GM06990 (cell line): Measurements from ENCODE around the gene CHRNA9.

ENCODE experiments used
- DNase-seq: peaks from one replicate; pipeline ENCODE4 v3.0.0-alpha.2; 2011; ENCODE audit not compliant: insufficient read length; ENCODE audit errors: extremely low read depth
- H3K27me3 ChIP-seq: replicated peaks from 2 replicates; pipeline ENCODE4 v1.6.0; 2011; ENCODE audit warnings: low read length; ENCODE audit not compliant: control insufficient read depth, insufficient read depth
- H3K36me3 ChIP-seq: 2 replicates; pipeline ENCODE4 v1.5.1; 2011; ENCODE audit warnings: low read length; ENCODE audit not compliant: control insufficient read depth, insufficient read depth
- H3K4me3 ChIP-seq: replicated peaks from 2 replicates; pipeline ENCODE4 v1.5.1; 2011; ENCODE audit warnings: low read depth, mild to moderate bottlenecking, control low read depth, low read length
- TF ChIP-seq, protein P1 (sequence below): IDR thresholded peaks from 2 replicates; pipeline ENCODE4 v1.5.1; 2011; ENCODE audit warnings: low read length, control low read depth, mild to moderate bottlenecking, inconsistent platforms; ENCODE audit not compliant: insufficient read depth, poor library complexity, severe bottlenecking

The CHRNA9 gene

DNA sequence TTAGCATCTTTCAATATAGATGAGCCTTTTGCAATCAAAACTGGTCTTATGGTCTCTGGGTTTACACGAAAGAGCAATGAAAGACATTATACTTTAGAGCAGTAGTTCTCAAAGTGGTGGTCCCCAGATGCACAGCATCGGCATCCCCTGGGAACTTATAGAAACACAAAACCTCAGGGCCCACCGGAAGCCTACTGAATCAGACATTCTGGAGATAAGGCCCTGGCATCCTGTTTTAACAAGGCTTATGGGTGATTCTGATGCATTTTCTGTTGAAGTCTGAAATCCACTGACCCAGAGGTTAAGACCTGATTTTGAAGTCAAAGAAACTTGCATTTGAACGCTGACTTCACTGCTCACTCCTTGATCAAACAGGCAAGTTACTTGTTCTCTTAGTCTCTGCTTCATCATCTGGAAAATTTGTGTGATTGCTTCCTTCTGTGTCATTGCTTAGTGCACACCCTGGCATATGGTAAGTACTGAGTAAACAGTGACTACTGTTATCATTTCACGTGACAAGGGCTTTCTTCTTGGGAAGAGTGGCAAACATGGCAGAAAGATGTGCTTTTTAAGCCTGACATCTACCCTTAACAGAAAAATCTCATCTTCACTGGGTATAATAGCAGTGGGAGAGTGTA, 14.5 kb downstream of the CHRNA9 start:
- TF ChIP-seq, protein P1, sequence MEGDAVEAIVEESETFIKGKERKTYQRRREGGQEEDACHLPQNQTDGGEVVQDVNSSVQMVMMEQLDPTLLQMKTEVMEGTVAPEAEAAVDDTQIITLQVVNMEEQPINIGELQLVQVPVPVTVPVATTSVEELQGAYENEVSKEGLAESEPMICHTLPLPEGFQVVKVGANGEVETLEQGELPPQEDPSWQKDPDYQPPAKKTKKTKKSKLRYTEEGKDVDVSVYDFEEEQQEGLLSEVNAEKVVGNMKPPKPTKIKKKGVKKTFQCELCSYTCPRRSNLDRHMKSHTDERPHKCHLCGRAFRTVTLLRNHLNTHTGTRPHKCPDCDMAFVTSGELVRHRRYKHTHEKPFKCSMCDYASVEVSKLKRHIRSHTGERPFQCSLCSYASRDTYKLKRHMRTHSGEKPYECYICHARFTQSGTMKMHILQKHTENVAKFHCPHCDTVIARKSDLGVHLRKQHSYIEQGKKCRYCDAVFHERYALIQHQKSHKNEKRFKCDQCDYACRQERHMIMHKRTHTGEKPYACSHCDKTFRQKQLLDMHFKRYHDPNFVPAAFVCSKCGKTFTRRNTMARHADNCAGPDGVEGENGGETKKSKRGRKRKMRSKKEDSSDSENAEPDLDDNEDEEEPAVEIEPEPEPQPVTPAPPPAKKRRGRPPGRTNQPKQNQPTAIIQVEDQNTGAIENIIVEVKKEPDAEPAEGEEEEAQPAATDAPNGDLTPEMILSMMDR: no peak
- Histone ChIP-seq H3K4me3 (no peak overlapping the region), H3K27me3 (no peaks in the 10 kb centered on the region), H3K36me3 (no peaks in the 10 kb centered on the region)
- DNase-seq: no peak

DNA sequence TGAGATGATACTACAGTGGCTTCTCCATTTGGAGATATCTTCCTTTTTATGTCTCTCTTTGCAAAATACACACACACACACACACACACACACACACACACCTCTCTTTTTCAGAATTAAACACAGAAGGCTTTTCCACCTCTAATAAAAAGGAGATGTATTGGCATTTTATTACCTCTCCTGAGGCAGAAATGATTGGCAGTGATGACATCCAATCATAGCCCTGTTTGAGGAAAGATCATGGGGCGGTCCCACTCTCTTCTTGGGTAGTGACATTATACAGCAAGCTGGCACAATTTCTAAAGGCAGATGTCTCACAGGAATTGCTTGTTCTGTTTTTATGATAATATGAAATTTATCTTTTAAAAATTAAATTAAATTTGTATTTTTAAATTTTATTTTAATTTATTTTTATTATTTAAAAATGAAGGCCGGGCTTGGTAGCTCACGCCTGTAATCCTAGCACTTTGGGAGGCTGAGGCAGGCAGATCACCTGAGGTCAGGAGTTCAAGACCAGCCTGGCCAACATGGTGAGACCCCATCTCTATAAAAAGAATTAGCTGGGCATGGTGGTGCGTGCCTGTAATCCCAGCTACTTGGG, 15.6 kb downstream of the CHRNA9 start:
- Histone ChIP-seq H3K4me3 (no peak overlapping the region), H3K27me3 (no peaks in the 10 kb centered on the region), H3K36me3 (no peaks in the 10 kb centered on the region)
- DNase-seq: no peak
- TF ChIP-seq, protein P1: no peak

DNA sequence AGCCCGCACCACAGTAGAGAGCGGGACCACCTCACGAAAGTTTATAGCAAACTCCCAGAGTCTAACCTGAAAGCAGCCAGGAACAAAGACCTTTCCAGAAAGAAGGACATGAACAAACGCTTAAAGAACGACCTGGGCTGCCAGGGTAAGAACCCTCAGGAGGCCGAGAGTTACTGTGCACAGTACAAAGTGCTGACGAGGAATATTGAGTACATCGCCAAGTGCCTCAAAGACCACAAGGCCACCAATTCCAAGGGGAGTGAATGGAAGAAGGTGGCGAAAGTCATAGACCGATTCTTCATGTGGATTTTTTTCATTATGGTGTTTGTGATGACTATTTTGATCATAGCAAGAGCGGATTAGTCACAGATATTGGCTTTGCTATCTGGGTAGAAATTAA, 19.0 kb downstream of the CHRNA9 start:
- DNase-seq: no peak
- TF ChIP-seq, protein P1: no peak
- Histone ChIP-seq H3K4me3 (no peak overlapping the region), H3K36me3 (no peaks in the 10 kb centered on the region), H3K27me3 (no peaks in the 10 kb centered on the region)

DNA sequence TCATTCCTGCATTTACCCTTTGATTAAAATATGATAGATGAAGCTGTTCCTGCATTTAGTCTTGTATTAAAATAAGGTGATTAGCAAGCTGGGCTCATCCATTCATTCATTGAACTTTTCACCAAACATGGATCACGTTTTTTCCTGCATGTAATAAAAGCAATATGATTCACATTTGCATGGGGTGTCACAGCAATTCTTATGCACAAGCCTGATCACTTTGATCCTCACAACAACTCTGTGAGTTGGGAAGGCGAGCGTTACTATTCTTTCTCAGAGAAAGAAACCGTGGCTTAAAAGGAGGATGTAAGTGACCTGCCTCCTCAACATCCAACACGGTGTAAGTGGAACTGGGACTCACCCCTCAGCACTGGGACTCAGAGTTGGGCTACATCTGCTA, 20.0 kb downstream of the CHRNA9 start:
- H3K27me3 ChIP-seq: no peaks in the 10 kb centered on the region
- no peaks in the 10 kb centered on the region for H3K36me3 ChIP-seq
- DNase-seq: no peak
- TF ChIP-seq, protein P1: no peak
- H3K4me3 ChIP-seq: no peak overlapping the region

DNA sequence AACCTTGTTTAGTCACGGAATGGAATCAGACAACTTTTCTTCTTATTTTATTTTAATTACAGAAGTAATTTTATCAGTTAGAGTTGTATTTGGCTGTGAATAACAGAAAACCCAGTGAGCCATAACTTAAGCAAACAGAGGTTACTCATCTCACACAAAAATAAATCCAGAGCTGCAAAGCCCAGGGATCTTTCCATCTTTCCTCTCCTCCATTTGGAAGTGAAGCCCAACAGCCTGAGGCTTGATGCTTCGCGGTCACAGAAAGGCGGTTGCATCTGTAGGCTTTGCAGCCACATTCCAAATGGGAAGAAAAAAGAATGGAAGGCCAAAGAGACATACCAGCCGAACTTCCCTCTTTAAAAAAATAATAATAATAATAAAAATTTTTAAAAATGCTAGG, 22.6 kb downstream of the CHRNA9 start:
- no peaks in the 10 kb centered on the region for H3K27me3 ChIP-seq
- TF ChIP-seq, protein P1: no peak
- H3K4me3 ChIP-seq: no peak overlapping the region
- H3K36me3 ChIP-seq: no peaks in the 10 kb centered on the region
- DNase-seq: no peak
